Erythroblast (primary cell): Measurements from ENCODE around the gene BORCS8.
"Not testable (repeated sequence)": the region's sequence is repeated elsewhere in the genome, so short reads cannot be mapped to it uniquely, and the experiment has no call there.

Source experiments
- GATA1 ChIP-seq: IDR thresholded peaks from 2 replicates; pipeline ENCODE4 v1.6.1; 2011; ENCODE audit warnings: low read depth, mild to moderate bottlenecking, control low read depth, low read length, moderate library complexity
- POLR2A ChIP-seq: IDR thresholded peaks from 2 replicates; pipeline ENCODE4 v1.6.1; 2011; ENCODE audit warnings: mild to moderate bottlenecking, low read length

GRCh38 chr19:19148504-19148903, 43.4 kb downstream of the BORCS8 start:
- not testable (repeated sequence) for TF ChIP-seq POLR2A, GATA1
